HepG2 (cell line): Measurements from ENCODE around the gene PTPN13. TPM values are rescaled to one million over a fixed set of nuclear protein-coding genes. Genes with fewer than 3 reads are reported as not detected.

Experiments used
- ATAC-seq: fragments of 200-7000 bp; cut with Tn5 transposase; 3 replicates; pipeline ENCODE4 v1.9.1; 2020; ENCODE audit warnings: mild to moderate bottlenecking, moderate library complexity
- BruUV-seq: library from RNA; stranded (reverse); fragments of 400-500 nt; replicated peaks from 2 replicates; lab custom pipeline; 2021; lab: Mats Ljungman, UMichigan
- CTCF ChIA-PET: fragments of 300-600 bp; formaldehyde crosslinking; extraction: SDS; loops from one replicate; lab custom pipeline; 2021; ENCODE audit warnings: low total read pairs, inconsistent platforms, low intra/inter-chr PET ratio; lab: Yijun Ruan, JAX
- POLR2A ChIA-PET: fragments of 350-600 bp; sonication (Branson Sonifier 250); formaldehyde crosslinking; loops from one replicate; lab custom pipeline; 2020; ENCODE audit warnings: antibody characterized with exemption, inconsistent platforms; lab: Yijun Ruan, JAX
- DNase-seq: peaks from one replicate; pipeline ENCODE4 v3.0.0-alpha.2; 2015; ENCODE audit warnings: low spot score
- FAIRE-seq: peaks from 3 replicates; lab custom pipeline; 2011; peaks lifted over from hg19 to GRCh38; lab: Jason Lieb, UNC
- H2AFZ ChIP-seq: one replicate; pipeline ENCODE4 v1.6.1; 2011; ENCODE audit warnings: low read length, inconsistent platforms
- H3K27ac ChIP-seq: fragments of 300-600 bp; 3 replicates; pipeline ENCODE4 v1.8.0; 2011; ENCODE audit warnings: mixed run types, mild to moderate bottlenecking, mixed read lengths, low read length, inconsistent platforms; ENCODE audit not compliant: insufficient read depth; ENCODE audit errors: extremely low read length
- H3K27me3 ChIP-seq, 2 experiments: fragments of 200-600 bp in 1 of 2; 2 replicates in 1 of 2; 3 replicates in 1 of 2; pipeline versions ENCODE4 v1.6.0 to v1.8.0; 2011; ENCODE audit warnings: low read length in 2 of 2, mild to moderate bottlenecking in 2 of 2, moderate library complexity in 2 of 2, inconsistent platforms in 1 of 2; ENCODE audit not compliant: insufficient read depth in 2 of 2, control insufficient read depth in 1 of 2
- H3K36me3 ChIP-seq, 2 experiments: fragments of 200-600 bp in 1 of 2; replicated peaks in 1 of 2; 2 replicates in 1 of 2; 3 replicates in 1 of 2; pipeline versions ENCODE4 v1.5.1 to v1.8.0; 2011; ENCODE audit warnings: low read length in 2 of 2, inconsistent platforms in 1 of 2; ENCODE audit not compliant: insufficient read depth in 2 of 2, control insufficient read depth in 1 of 2
- H3K4me1 ChIP-seq: 2 replicates; pipeline ENCODE4 v1.5.1; 2012; ENCODE audit warnings: low read length, inconsistent platforms; ENCODE audit not compliant: insufficient read depth
- H3K4me2 ChIP-seq: 2 replicates; pipeline ENCODE4 v1.6.0; 2011; ENCODE audit warnings: low read depth, low read length, inconsistent platforms
- H3K4me3 ChIP-seq, 3 experiments: fragments of 200-600 bp in 1 of 3; sonication (generic), shearing (Covaris generic) in 1 of 3; replicated peaks in 1 of 3; 2 replicates each; pipeline ENCODE4 v1.5.1; 2011 to 2016; ENCODE audit warnings: low read length in 3 of 3, inconsistent platforms in 2 of 3, low read depth in 2 of 3, mild to moderate bottlenecking in 2 of 3, control low read depth in 1 of 3, mixed read lengths in 1 of 3; ENCODE audit not compliant: insufficient read depth in 1 of 3
- H3K79me2 ChIP-seq: one replicate; pipeline ENCODE4 v1.6.1; 2011; ENCODE audit warnings: low read length, inconsistent platforms; ENCODE audit not compliant: insufficient read depth
- H3K9ac ChIP-seq: 2 replicates; pipeline ENCODE4 v1.6.0; 2011; ENCODE audit warnings: mild to moderate bottlenecking, low read depth, low read length, inconsistent platforms; ENCODE audit not compliant: insufficient read depth
- H3K9me3 ChIP-seq: 2 replicates; pipeline ENCODE4 v1.5.1; 2012; ENCODE audit warnings: mild to moderate bottlenecking, low read length
- H4K20me1 ChIP-seq: 2 replicates; pipeline ENCODE4 v1.6.0; 2011; ENCODE audit warnings: inconsistent platforms, mild to moderate bottlenecking, low read length, moderate library complexity; ENCODE audit not compliant: insufficient read depth
- CC2D1A ChIP-seq: sonication (generic); formaldehyde crosslinking; IDR thresholded peaks from 2 replicates; pipeline ENCODE4 v1.8.1; 2023; ENCODE audit warnings: mild to moderate bottlenecking, missing genetic modification reagents
- CCAR2 ChIP-seq: fragments of 200-400 bp; formaldehyde crosslinking; optimal IDR thresholded peaks from 2 replicates; pipeline ENCODE3; 2018; ENCODE audit warnings: low read depth, mild to moderate bottlenecking, low read length, moderate library complexity
- FOXJ3 ChIP-seq: sonication (generic); formaldehyde crosslinking; IDR thresholded peaks from 2 replicates; pipeline ENCODE4 v1.4.0; 2020; ENCODE audit warnings: missing genetic modification reagents, mild to moderate bottlenecking, borderline replicate concordance
- FOXK2 ChIP-seq: fragments of 450-650 bp; IDR thresholded peaks from 2 replicates; pipeline ENCODE4 v1.6.1; 2016
- JUND ChIP-seq: sonication (generic); formaldehyde crosslinking; IDR thresholded peaks from 2 replicates; pipeline ENCODE4 v1.8.0; 2022; ENCODE audit warnings: mild to moderate bottlenecking, missing genetic modification reagents
- MBD4 ChIP-seq: IDR thresholded peaks from 2 replicates; pipeline ENCODE4 v1.6.1; 2012; ENCODE audit warnings: low read length, inconsistent platforms, borderline replicate concordance
- MLXIP ChIP-seq: sonication (generic); formaldehyde crosslinking; IDR thresholded peaks from 2 replicates; pipeline ENCODE4 v1.9.0; 2021; ENCODE audit warnings: missing genetic modification reagents, borderline replicate concordance
- PITX1 ChIP-seq: sonication (generic); formaldehyde crosslinking; IDR thresholded peaks from 2 replicates; pipeline ENCODE4 v1.5.1; 2020; ENCODE audit warnings: mild to moderate bottlenecking, missing genetic modification reagents
- POLR2G ChIP-seq: fragments of 200-400 bp; formaldehyde crosslinking; IDR thresholded peaks from 2 replicates; pipeline ENCODE4 v1.6.1; 2018; ENCODE audit warnings: mild to moderate bottlenecking, low read depth, low read length, moderate library complexity
- SMAD3 ChIP-seq: sonication (generic); formaldehyde crosslinking; IDR thresholded peaks from 2 replicates; pipeline ENCODE4 v1.4.0; 2020; ENCODE audit warnings: missing genetic modification reagents
- SP1 ChIP-seq, 2 experiments: fragments of 450-650 bp in 1 of 2; sonication (generic) in 1 of 2; formaldehyde crosslinking in 1 of 2; IDR thresholded peaks; 2 replicates each; pipeline versions ENCODE4 v1.4.0 to v1.6.1; 2016 to 2020; ENCODE audit warnings: missing genetic modification reagents in 1 of 2
- TFAP4 ChIP-seq: sonication (generic); IDR thresholded peaks from 2 replicates; pipeline ENCODE4 v1.6.1; 2016; ENCODE audit warnings: low read depth, borderline replicate concordance
- ZNF431 ChIP-seq: sonication (generic); formaldehyde crosslinking; IDR thresholded peaks from 2 replicates; pipeline ENCODE4 v1.9.0; 2022; ENCODE audit warnings: missing genetic modification reagents, low read depth, mild to moderate bottlenecking, borderline replicate concordance
- ZNF44 ChIP-seq: sonication (generic); formaldehyde crosslinking; IDR thresholded peaks from 2 replicates; pipeline ENCODE4 v1.5.1; 2020; ENCODE audit warnings: mild to moderate bottlenecking, missing genetic modification reagents
- ZNF691 ChIP-seq: sonication (generic); formaldehyde crosslinking; IDR thresholded peaks from 2 replicates; pipeline ENCODE4 v1.4.0; 2020; ENCODE audit warnings: missing genetic modification reagents, low read depth, mild to moderate bottlenecking, borderline replicate concordance
- ZNF772 ChIP-seq: sonication (generic); formaldehyde crosslinking; IDR thresholded peaks from 2 replicates; pipeline ENCODE4 v1.5.0; 2020; ENCODE audit warnings: mild to moderate bottlenecking, missing genetic modification reagents
- WGBS: methylation state at CpG from one replicate; pipeline ENCODE4 v1.1.6; 2017; ENCODE audit warnings: low lambda C conversion rate; 5-methylcytosine and 5-hydroxymethylcytosine counted together
- in situ Hi-C: cut with HindIII; loops from 2 replicates; pipeline ENCODE4 v1.10.0; 2017; ENCODE audit warnings: low pct_unique_long_range_greater_than_20kb; ENCODE audit not compliant: extremely low pct_ligation_motif_present
- intact Hi-C: fragments of 100-400 bp; cut with micrococcal nuclease; formaldehyde crosslinking; loops from one replicate; pipeline ENCODE4 v1.10.0; 2022; ENCODE audit not compliant: unreplicated experiment
- polyA plus RNA-seq, 8 experiments: library from polyadenylated mRNA; depleted of rRNA in 3 of 8; stranded (reverse) in 7 of 8; unstranded in 1 of 8; fragments of >200 nt; fragmentation: Illumina TruSeq in 4 of 8; extraction: Trizol in 4 of 8; gene quantifications; 2 replicates each; pipeline versions ENCODE4 v1.2.1 to v1.2.3, GENCODE V29; 2011 to 2016; ENCODE audit warnings: low read depth in 4 of 8, missing spikeins in 1 of 8, mixed read lengths in 1 of 8; ENCODE audit not compliant: insufficient read depth in 1 of 8
- total RNA-seq, 5 experiments: library from RNA; depleted of rRNA; stranded (reverse); fragments of >200 nt; fragmentation: Illumina TruSeq; extraction: Trizol; gene quantifications; 2 replicates each; pipeline ENCODE4 v1.2.3, GENCODE V29; 2016; ENCODE audit warnings: low read depth in 1 of 5

PTPN13 gene
- total and polyA plus RNA-seq, 2 of the 13 experiments (the other 11 are each of a cell fraction or from before 2014, with no cell fraction given): not detected

DNA sequence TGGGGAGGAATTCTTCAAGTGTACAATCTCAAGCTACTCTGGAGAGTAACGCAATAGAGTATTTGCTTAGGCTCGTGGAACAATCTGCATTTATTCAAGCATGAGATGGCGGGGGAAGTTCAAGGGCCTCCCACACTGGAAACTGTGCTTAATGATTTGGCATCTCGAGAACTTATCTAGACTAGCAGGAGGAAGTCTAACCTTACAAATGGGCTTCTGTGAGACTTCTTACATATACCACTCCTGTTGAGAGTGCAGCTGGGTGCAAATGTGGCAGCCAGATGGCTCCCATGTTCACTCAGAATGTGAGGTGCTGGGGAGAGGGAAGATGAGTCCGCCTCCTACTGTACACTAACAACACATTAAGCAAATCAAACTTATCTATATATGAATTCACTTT is 29.3 kb upstream of the PTPN13 start:
- intact Hi-C loops (no loop called here), in situ Hi-C loops (no loop called here)
- DNase-seq (no peak), ATAC-seq (no peak), FAIRE-seq (no peak)
- Histone ChIP-seq H3K27ac (no peak overlapping the region), H3K4me3 (no peak overlapping the region), H3K9ac (no peak overlapping the region), H3K79me2 (no peaks in the 10 kb centered on the region), H3K4me2 (no peak overlapping the region), H3K9me3 (no peaks in the 10 kb centered on the region), H4K20me1 (no peaks in the 10 kb centered on the region), H3K4me1 (no peaks in the 10 kb centered on the region), H3K36me3 (no peaks in the 10 kb centered on the region), H3K27me3 (no peaks in the 10 kb centered on the region), H2AFZ (no peak overlapping the region)
- CTCF ChIA-PET: no interaction called here
- no TSS peak for BruUV-seq
- no peak for TF ChIP-seq CC2D1A (CRISPR knock-in tag)
- no peak for TF ChIP-seq ZNF691 (CRISPR knock-in tag)
- TF ChIP-seq FOXJ3 (CRISPR knock-in tag): no peak
- TF ChIP-seq MLXIP (CRISPR knock-in tag): no peak
- POLR2A ChIA-PET: no interaction called here
- 0% methylated on average over 5 of the region's 5 CpGs for WGBS

- H3K79me2 ChIP-seq: no peaks in the 10 kb centered on the region
- 19% methylated on average over 2 of the region's 2 CpGs for WGBS
- no peaks in the 10 kb centered on the region for H3K36me3 ChIP-seq
- ChIA-PET CTCF (no interaction called here), POLR2A (no interaction called here)
- H3K4me3 ChIP-seq: no peak overlapping the region
- no TSS peak for BruUV-seq
- H3K9ac ChIP-seq: no peak overlapping the region
- DNase-seq: no peak
- intact Hi-C loops: no loop called here
- H4K20me1 ChIP-seq: no peaks in the 10 kb centered on the region
- in situ Hi-C loops: no loop called here
- H3K4me1 ChIP-seq: no peaks in the 10 kb centered on the region
- no peak overlapping the region for H3K4me2 ChIP-seq
- FAIRE-seq: no peak
- no peak overlapping the region for H2AFZ ChIP-seq
- no peaks in the 10 kb centered on the region for H3K9me3 ChIP-seq
- ATAC-seq: no peak
- no peak overlapping the region for H3K27ac ChIP-seq
- no peaks in the 10 kb centered on the region for H3K27me3 ChIP-seq
- TF ChIP-seq SP1 (IDR thresholded peaks at IDR 0.05) (no peak), SP1 (CRISPR knock-in tag; IDR thresholded peaks at IDR 0.05) (no peak), JUND (CRISPR knock-in tag) (no peak), CC2D1A (CRISPR knock-in tag) (no peak), ZNF431 (CRISPR knock-in tag) (no peak), PITX1 (CRISPR knock-in tag) (no peak), MBD4 (no peak), CCAR2 (no peak), SMAD3 (CRISPR knock-in tag) (no peak), ZNF772 (CRISPR knock-in tag) (no peak), TFAP4 (no peak), FOXK2 (no peak), ZNF44 (no peak), POLR2G (no peak)
Measured at GRCh38 chr4:86565651-86566050, 28.5 kb upstream of the PTPN13 start.
